SH-SY5Y (cell line): Measurements from ENCODE around the gene IGSF8.

ENCODE experiments used
- GATA2 ChIP-seq: IDR thresholded peaks from 2 replicates; pipeline ENCODE4 v1.6.1; 2011; ENCODE audit warnings: mild to moderate bottlenecking, low read depth, low read length
- GATA3 ChIP-seq: IDR thresholded peaks from 2 replicates; pipeline ENCODE4 v1.6.1; 2011; ENCODE audit warnings: low read depth, mild to moderate bottlenecking, low read length, moderate library complexity

- TF ChIP-seq GATA2 (no peak), GATA3 (no peak)
Measured at GRCh38 chr1:160092366-160093068, 5.9 kb downstream of the IGSF8 start.
